Fibroblast of the conjunctiva (primary cell): Measurements from ENCODE around the gene SNX13.
"Not testable (repeated sequence)": the region's sequence is repeated elsewhere in the genome, so short reads cannot be mapped to it uniquely, and the experiment has no call there.

ENCODE experiments used
- DNase-seq: peaks from one replicate; pipeline ENCODE4 v3.0.0-alpha.2; 2010; ENCODE audit warnings: low read depth

Gene SNX13

GRCh38 chr7:17848516-17848915, 91.8 kb downstream of the SNX13 start:
- DNase-seq, result no peak

GRCh38 chr7:17846935-17847334, 93.4 kb downstream of the SNX13 start:
- no peak for DNase-seq

DNA sequence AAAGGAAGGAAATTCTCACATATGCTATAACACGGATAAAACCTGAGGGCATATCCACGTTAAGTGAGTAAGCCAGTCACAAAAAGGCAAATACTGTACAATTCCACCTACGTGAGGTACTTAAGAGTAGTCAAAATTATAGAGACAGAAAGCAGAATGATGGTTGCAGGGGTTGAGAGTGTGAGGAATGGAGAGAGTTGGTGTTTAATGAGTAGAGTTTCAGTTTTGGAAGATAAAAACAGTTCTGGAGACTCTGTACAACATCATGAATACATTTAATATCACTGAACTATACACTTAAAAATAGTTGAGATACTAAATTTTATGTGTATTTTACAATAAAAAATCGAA, 95.1 kb downstream of the SNX13 start:
- DNase-seq, result no peak

DNA sequence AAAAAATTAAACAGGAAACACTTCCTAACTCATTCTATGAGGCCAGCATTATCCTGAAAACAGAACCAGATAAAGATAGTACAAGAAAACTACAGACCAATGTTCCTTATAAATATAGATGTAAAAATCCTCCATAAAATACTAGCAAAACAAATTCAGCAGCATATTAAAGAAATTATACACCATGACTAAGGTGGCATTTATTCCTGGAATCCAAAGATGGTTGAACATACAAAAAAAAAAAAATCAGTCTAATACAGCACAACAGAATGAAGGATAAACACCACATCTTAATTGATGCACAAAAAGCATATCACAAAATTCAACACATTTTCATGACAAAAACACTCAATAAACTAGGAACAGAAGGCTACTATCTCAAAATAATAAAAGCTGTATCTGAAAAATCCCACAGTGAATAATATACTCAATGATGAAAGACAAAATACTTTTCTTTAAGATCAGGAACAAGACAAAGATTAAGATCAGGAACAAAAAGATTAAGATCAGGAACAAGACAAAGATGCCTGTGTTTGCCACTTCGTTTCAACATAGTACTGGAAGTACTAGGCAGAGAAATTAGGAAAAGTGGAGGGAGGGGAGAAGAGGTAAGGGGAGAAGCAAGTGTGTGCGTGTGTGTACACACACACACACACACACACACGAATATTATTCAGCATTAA, 95.6 kb downstream of the SNX13 start:
- no peak for DNase-seq

- DNase-seq, result no peak
These were observed 96.3 kb downstream of the SNX13 start for GRCh38 chr7:17844022-17844421.

- no peak for DNase-seq
These were observed 97.3 kb downstream of the SNX13 start for GRCh38 chr7:17843041-17843440.

GRCh38 chr7:17832820-17833355, 107.4 kb downstream of the SNX13 start:
- DNase-seq, result no peak

DNA sequence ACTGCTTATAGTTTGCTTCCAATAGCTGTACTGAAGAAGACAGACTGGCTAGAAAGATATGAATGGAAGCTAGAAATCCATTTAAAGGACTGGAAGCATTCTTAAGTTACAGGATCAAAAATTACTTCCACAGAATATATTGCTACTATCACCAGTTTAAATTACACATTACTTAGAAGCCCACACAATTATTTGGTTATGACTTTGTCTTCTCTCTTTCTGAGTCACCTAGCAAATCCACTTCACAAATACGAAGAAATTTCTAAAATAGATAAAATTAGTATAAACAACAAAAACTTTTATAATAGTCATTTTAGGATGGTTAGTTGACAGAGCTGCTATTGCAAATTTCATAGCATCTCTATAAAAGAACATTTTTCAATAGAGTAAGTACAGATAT, 108.1 kb downstream of the SNX13 start:
- no peak for DNase-seq

DNA sequence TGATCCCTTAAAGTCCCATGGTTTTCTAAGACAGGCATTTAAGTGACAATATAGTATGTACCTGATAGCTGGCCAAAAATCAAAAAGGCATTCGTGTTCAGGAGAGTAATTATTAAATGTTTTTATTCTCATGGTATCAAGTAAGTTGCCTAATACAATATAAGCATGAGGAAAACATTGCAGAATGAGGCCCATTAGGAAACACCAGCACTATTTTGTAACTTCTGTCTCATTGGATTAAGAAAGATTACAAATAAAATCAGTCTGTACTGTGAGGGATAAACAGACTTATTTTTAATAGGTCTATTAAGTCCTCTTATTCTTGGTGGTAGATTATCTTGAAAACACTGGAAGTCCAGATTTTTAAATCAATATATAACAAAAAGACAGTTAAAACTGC, 110.1 kb downstream of the SNX13 start:
- DNase-seq, result no peak

DNA sequence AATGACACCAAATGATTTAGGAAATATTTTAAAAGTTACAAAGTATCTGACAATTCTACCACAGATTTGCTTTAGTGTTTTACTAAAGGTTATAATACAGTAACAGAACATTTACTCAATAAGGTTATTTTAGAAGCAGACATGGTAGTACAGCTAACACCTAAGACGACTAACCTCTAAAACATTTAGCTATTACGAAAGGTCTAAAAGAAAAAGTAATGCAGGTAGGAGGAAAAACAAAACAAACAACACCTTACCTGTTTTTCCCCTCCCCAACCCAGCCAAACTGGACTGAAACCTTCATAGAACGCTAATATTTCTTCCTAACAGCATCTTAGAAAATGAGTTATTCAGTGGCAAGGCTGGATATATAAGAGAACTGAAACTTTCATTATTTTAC, 111.3 kb downstream of the SNX13 start:
- no peak for DNase-seq

DNA sequence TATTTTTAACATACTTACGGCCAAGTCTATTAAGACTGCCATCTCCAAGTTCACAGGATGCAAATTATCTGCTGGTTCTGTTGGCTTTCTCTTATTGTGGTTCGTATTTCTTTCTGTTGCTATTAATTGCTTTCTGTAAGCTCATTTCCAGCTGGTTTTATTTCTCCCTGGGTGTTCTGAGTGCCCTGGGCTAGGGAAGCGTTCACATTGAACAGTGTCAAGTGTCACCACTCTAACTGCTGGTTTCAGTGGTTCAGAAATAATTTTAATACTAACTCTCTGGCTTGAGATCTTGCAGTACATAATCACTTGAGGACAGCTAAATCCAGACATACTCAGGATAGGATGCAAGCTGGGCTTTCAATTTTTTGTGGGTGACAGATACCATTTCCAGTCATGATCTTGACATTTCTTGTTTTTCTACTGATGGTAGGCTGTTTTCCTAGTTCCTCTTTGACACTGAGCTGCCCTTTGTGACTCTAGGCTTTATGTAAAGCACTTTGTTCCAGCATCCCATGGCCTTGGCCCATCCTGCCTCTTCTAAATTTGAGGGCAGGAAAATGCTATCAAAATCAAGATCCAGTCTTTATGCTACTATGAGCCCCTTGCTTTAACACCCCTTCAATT, 117.6 kb downstream of the SNX13 start:
- no peak for DNase-seq

- DNase-seq, result no peak
These were observed 123.4 kb downstream of the SNX13 start for GRCh38 chr7:17816903-17817302.

DNA sequence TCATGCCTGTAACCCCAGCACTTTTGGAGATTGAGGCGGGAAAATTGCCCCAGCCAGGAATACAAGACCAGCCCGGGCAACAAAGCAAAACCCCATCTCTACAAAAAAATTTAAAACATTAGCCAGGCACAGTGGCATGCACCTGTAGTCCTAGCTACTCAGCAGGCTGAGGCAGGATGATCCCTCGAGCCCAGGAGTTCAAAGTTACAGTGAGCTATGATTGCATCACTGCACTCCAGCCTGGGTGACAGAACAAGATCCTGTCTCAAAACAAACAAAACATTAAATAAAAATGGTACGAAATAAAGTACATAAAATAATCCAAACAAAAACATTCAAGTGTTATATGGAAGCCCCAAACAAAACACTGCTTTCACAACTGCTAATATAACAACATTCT, 125.0 kb downstream of the SNX13 start:
- no peak for DNase-seq

DNA sequence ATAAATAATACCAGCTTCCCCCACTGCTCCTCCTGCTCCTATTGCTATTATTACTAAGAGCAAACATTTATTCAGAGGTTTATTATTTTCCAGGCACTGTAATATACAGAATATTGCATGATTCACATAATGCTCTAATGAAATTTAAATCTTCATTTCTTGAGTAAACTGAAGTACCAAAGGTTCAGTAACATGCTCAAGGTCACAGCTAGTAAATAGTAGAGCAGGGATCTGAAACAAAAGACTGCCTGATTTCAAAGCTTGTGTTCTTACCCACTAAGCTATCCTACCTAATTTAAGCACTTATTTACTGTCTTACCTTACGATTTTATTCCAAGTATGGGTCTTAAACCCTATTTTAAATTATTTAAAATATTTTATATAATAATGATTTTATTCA, 126.2 kb downstream of the SNX13 start:
- DNase-seq, result no peak

DNA sequence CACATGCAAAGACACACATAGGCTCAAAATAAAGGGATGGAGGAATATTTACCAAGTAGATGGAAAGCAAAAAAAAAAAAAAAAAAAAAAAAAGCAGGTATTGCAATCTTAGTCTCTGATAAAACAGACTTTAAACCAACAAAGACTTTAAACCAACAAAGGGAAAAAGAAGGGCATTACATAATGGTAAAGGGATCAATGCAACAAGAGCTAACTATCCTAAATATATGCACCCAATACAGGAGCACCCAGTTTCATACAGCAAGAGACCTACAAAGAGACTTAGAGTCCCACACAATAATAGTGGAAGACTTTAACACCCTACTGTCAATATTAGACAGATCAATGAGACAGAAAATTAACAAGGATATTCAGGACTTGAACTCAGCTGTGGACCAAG, 131.1 kb downstream of the SNX13 start:
- not testable (repeated sequence) for DNase-seq

GRCh38 chr7:17807242-17807641, 133.1 kb downstream of the SNX13 start:
- DNase-seq, result no peak

DNA sequence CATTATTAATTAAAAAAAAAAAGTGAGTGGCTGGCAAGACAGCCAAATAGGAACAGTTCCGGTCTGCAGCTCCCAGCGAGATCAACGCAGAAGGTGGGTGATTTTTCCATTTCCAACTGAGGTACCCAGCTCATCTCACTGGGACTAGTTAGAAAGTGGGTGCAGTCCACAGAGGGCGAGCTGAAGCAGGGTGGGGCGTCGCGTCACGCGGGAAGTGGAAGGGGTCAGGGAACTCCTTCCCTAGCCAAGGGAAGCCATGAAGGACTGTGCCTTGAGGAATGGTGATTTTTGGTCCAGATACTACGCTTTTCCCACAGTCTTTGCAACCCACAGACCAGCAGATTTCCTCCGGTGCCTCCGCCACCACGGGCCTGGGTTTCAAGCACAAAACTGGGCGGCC, 133.7 kb downstream of the SNX13 start:
- DNase-seq, result no peak

- no peak for DNase-seq
These were observed 138.2 kb downstream of the SNX13 start for GRCh38 chr7:17802056-17802455.

- DNase-seq, result no peak
These were observed 148.0 kb downstream of the SNX13 start for GRCh38 chr7:17792075-17792936.

DNA sequence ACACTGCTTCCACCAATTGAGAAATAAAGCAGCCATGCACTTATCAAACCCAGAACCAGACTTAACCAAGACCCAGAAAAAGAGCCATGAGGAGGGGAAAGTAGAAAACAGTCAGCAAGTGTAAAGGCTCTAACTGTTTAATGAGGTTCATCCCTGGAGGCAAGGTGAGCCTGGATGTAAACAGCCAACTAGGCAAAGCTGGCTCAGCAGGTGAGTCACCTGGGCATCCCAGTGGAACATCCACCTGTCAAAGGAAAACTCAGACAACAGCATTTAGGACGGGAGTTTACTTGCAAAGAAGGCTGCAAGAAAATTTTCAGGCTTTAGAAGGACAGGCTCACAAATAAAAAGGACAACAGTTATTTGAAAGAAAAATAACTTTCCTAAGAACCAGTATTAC, 153.0 kb downstream of the SNX13 start:
- DNase-seq, result no peak

GRCh38 chr7:17786314-17786852, 153.9 kb downstream of the SNX13 start:
- DNase-seq, result no peak

DNA sequence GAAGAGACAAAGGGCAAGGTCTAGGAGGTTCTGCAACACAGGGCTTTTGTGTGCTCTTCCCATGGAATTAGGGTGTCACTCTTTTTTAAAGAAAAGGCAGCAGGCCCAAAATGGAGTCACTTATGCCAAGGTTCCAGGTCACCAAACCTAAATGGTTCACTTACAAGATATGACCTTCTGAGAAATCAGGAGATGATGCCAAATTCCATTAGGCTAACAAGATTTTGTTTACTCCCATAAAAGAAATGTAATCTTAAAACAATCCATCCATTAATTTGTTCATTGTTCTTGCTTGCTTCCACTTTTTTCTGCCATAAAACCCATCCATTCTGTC, 158.1 kb downstream of the SNX13 start:
- DNase-seq, result no peak
